Right lobe of liver (tissue), 6 donors: Measurements from ENCODE around the gene SF3B1. TPM values are rescaled to one million over a fixed set of nuclear protein-coding genes. Genes with fewer than 3 reads are reported as not detected.
"Not testable (repeated sequence)": the region's sequence is repeated elsewhere in the genome, so short reads cannot be mapped to it uniquely, and the experiment has no call there.

ENCODE experiments used
- ATAC-seq, 4 donors: fragments of 200-7000 bp; cut with Tn5 transposase; one replicate each; pipeline ENCODE4 v1.9.1; 2020; ENCODE audit warnings: mild to moderate bottlenecking in 4 of 4, moderate library complexity in 4 of 4
- DNase-seq, 3 donors: peaks; one replicate each; pipeline ENCODE4 v3.0.0-alpha.2; 2020
- H3K27ac ChIP-seq, 3 donors: fragments of 200-600 bp; one replicate each; pipeline ENCODE4 v1.8.0; 2022
- H3K27me3 ChIP-seq, 2 donors: fragments of 200-600 bp; one replicate each; pipeline ENCODE4 v1.8.0; 2022
- H3K36me3 ChIP-seq, 4 donors: fragments of 200-600 bp; sonication (generic) in 1 of 4; one replicate each; pipeline versions ENCODE4 v1.5.1 to v1.8.0; 2017 to 2022; ENCODE audit warnings: control low read depth in 1 of 4
- H3K4me1 ChIP-seq, 4 donors: fragments of 200-600 bp; sonication (generic) in 1 of 4; one replicate each; pipeline versions ENCODE4 v1.5.1 to v1.8.0; 2017 to 2022; ENCODE audit warnings: control low read depth in 1 of 4
- H3K4me3 ChIP-seq, 3 donors: fragments of 200-600 bp; one replicate each; pipeline ENCODE4 v1.8.0; 2022
- H3K9me3 ChIP-seq, 4 donors: fragments of 200-600 bp; sonication (generic) in 1 of 4; one replicate each; pipeline versions ENCODE4 v1.5.1 to v1.8.0; 2017 to 2022; ENCODE audit warnings: control low read depth in 1 of 4
- CTCF ChIP-seq, 4 donors: fragments of 200-600 bp in 3 of 4; fragments of 450-650 bp in 1 of 4; IDR thresholded peaks; one replicate each; pipeline versions ENCODE4 v1.5.1 to v1.8.0; 2016 to 2022; ENCODE audit warnings: antibody characterized with exemption in 4 of 4, mild to moderate bottlenecking in 2 of 4
- POLR2A ChIP-seq: fragments of 450-650 bp; IDR thresholded peaks from one replicate; pipeline ENCODE4 v1.6.1; 2017; ENCODE audit warnings: antibody characterized with exemption, mild to moderate bottlenecking
- WGBS: methylation state at CpG from one replicate; pipeline ENCODE4 v1.1.6; 2018; ENCODE audit warnings: low coverage, low lambda C conversion rate; ENCODE audit not compliant: insufficient coverage; ENCODE audit errors: missing lambda C conversion rate; 5-methylcytosine and 5-hydroxymethylcytosine counted together
- intact Hi-C, 2 donors: fragments of 100-400 bp; cut with DNase I; formaldehyde crosslinking; loops; one replicate each; pipeline versions ENCODE4 v1.11.2 to v1.14.1; 2022
- total RNA-seq, 6 experiments: library from RNA; depleted of rRNA in 2 of 6; stranded (reverse); fragments of >200 nt in 2 of 6; fragmentation: NEBNext Ultra II Directional in 3 of 6; extraction: Animal tissue kit (Norgen Biotek cat#: 25700) in 3 of 6; gene quantifications; one replicate each; pipeline versions ENCODE4 v1.1.0 to v1.2.4, GENCODE V29; 2016 to 2023
- donor health status: DM: no; HTN: yes; CAD: no.
- donor health status: DM: no; HTN: no; CAD: no.
- donor health status: DM: no; HTN: no; CAD: no.
- donor health status: DM: no; HTN: yes; CAD: no.
- donor health status: DM: no; HTN: yes; CAD: no.

The SF3B1 gene
- total RNA-seq, 6 experiments from 2014 or later, result 74.6 to 113 (median 100) TPM

DNA sequence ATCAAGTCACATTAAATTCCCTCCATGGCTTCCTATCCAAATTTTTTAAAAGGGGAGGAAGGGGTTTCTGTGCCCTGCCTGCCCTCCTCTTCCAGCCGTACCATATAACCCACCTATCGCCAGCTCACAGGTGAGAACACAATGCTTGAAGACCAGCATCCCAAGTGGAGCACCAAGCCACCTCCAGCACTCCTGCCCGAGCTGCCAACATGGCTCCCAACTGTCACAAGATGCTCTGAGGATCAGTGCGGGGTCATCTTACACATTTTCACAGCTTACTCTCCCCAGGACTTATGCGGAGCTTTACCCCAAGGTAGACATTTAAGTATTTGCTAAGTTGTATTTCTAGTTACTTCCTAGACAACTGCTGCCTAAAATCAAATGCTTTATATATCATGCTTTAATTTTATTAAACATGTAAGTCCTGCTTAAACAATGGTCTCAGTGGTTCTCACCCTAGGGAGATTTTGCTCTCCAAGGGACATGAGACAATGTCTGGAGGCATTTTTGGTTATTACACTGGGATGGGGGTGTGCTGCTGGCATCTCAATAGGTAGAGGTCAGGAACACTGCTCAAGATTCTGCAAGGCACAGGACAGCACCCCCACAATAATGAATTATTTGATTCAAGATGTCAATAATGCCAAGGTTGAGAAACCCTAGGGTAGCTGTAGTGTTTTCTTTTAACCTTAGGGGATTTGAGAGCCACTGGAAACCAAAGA, 45.8 kb downstream of the SF3B1 start:
- no peaks in the 10 kb centered on the region for H3K27me3 ChIP-seq
- TF ChIP-seq POLR2A (no peak), CTCF (IDR thresholded peaks at IDR 0.05) (no peak)
- peaks cover 0 to 36% (median 13%) of the 10 kb centered on the region in 4 donors for H3K36me3 ChIP-seq
- WGBS, result 84% methylated on average over 5 of the region's 5 CpGs
- ATAC-seq (peak in 1 of 4 donors; percentile 20), DNase-seq (no peak)
- H3K27ac ChIP-seq, result no peak overlapping the region
- no peak overlapping the region for H3K4me3 ChIP-seq
- H3K4me1 ChIP-seq, result no peaks in the 10 kb centered on the region
- intact Hi-C loops, result no loop called here
- H3K9me3 ChIP-seq, result no peaks in the 10 kb centered on the region

DNA sequence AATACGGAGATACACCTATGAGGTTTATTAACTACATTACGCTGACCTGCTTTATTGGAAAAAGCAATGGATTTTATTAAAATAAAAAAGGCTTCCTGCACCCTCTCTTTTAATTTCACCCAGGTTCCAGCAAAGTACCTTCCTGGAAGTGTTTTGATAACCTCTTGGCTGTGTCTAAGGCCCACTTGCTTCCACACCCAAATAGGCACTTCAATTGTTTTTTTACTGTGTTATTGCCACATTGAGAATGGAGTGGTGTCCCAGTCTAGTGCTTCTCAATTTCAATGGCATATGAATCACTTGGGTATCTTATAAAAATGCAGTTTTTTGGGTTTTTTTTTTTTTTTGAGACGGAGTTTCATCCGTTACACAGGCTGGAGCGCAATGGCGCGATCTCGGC, 47.6 kb downstream of the SF3B1 start:
- peaks cover 0 to 18% (median 4%) of the 10 kb centered on the region in 4 donors for H3K36me3 ChIP-seq
- intact Hi-C loops, result no loop called here
- H3K4me3 ChIP-seq, result no peak overlapping the region
- H3K27me3 ChIP-seq, result no peaks in the 10 kb centered on the region
- no peak for TF ChIP-seq POLR2A
- TF ChIP-seq CTCF (IDR thresholded peaks at IDR 0.05), result no peak
- H3K9me3 ChIP-seq, result no peaks in the 10 kb centered on the region
- 82% methylated on average over 2 of the region's 8 CpGs for WGBS
- DNase-seq, result no peak
- ATAC-seq, result peak in 1 of 4 donors; percentile 14
- H3K27ac ChIP-seq, result no peak overlapping the region
- H3K4me1 ChIP-seq, result no peaks in the 10 kb centered on the region

DNA sequence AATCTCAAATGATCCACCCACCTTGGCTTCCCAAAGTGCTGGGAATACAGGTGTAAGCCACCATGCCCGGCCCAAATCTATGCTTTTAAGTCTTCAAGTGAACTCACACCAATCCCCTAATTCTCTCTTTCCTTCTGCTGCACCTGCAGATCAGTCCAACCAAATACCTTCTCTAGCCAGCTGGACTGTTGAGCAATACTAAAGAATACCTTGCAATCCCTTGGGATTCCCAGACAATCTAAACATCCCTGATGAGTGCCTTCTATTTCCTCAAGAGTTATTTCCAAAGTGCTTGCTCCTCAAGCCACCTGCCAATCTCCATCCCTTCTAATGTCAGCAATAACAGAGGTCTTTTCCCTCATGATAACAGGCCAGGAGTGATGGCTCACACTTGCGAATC, 48.6 kb downstream of the SF3B1 start:
- Histone ChIP-seq H3K9me3 (no peaks in the 10 kb centered on the region), H3K27me3 (no peaks in the 10 kb centered on the region), H3K4me3 (no peak overlapping the region), H3K36me3 (peaks cover 0 to 8% (median under 1%) of the 10 kb centered on the region in 4 donors), H3K4me1 (no peaks in the 10 kb centered on the region), H3K27ac (no peak overlapping the region)
- DNase-seq (no peak), ATAC-seq (no peak)
- 83% methylated on average over 2 of the region's 2 CpGs for WGBS
- intact Hi-C loops, result no loop called here
- no peak for TF ChIP-seq POLR2A

- no peaks in the 10 kb centered on the region for H3K27me3 ChIP-seq
- TF ChIP-seq CTCF (IDR thresholded peaks at IDR 0.05), result no peak
- TF ChIP-seq POLR2A, result no peak
- no peaks in the 10 kb centered on the region for H3K36me3 ChIP-seq
- ATAC-seq (no peak), DNase-seq (no peak)
- H3K9me3 ChIP-seq, result no peaks in the 10 kb centered on the region
- no peak overlapping the region for H3K4me3 ChIP-seq
- WGBS, result 56% methylated on average over 3 of the region's 4 CpGs
- no peaks in the 10 kb centered on the region for H3K4me1 ChIP-seq
- no peak overlapping the region for H3K27ac ChIP-seq
- intact Hi-C loops, result no loop called here
These were observed 51.0 kb downstream of the SF3B1 start for GRCh38 chr2:197383825-197384224.

DNA sequence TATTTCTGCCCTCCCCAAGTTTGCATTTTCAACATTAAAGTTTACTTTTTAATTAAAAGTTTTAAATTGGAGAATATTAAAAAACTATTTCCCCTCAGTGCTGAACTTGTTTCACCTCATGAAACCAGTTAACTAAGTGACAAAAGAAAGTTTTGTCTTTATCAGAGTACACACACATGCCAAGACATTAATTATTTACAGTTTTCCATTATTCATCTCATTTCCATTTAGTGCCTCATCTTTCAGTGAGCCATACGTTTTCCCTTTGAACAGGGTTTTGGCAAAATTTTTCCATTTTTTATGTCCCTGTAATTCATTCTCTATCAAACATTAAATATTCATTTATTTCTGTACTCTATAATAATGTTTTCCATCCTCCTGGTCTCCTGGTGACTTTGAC, 53.2 kb downstream of the SF3B1 start:
- no peaks in the 10 kb centered on the region for H3K27me3 ChIP-seq
- no peaks in the 10 kb centered on the region for H3K4me1 ChIP-seq
- H3K36me3 ChIP-seq, result no peaks in the 10 kb centered on the region
- 55% methylated on average over 1 of the region's 1 CpG for WGBS
- DNase-seq, result no peak
- no peak overlapping the region for H3K4me3 ChIP-seq
- TF ChIP-seq POLR2A (no peak), CTCF (IDR thresholded peaks at IDR 0.05) (no peak)
- H3K9me3 ChIP-seq, result no peaks in the 10 kb centered on the region
- intact Hi-C loops, result no loop called here
- no peak overlapping the region for H3K27ac ChIP-seq
- ATAC-seq, result no peak

GRCh38 chr2:197379918-197380309, 54.9 kb downstream of the SF3B1 start:
- H3K4me1 ChIP-seq, ATAC-seq, H3K27me3 ChIP-seq, H3K27ac ChIP-seq, H3K4me3 ChIP-seq, DNase-seq, H3K9me3 ChIP-seq, H3K36me3 ChIP-seq: not testable (repeated sequence)
- intact Hi-C loops, result loop anchor here in 1 of 2 donors (5.0 to 10.0 kb wide), 2 partner anchors 263 to 365 kb away; no protein-coding TSS in a partner anchor
- WGBS, result 56% methylated on average over 5 of the region's 5 CpGs

DNA sequence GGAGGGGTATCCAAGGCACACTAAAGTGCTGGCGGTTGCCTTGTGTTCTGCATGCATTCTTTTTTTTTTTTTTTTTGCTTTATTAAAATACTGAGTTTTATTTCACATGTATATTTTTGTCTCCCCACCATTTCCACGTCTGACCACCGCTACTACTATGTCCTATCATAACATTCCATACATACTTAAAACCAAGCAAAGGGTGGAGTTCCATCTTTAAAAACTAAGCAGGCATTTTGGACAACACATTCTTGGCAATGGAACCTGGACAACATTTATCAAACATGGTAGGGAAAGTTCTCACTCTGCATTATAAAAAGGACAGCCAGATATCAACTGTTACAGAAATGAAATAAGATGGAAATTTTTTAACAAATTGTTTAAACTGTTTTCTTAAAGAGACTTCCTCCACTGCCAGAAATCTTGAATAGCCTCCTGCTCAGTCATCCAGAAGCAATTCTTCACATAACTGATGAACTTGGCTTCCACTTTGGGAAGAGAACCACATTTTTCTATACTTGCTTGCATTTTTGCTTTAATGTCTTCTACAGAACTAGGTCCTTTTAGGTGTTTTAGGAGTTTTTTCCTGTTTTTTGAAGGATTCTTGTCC, 55.4 kb downstream of the SF3B1 start:
- WGBS, result 64% methylated on average over 3 of the region's 3 CpGs
- DNase-seq, H3K27ac ChIP-seq, H3K4me1 ChIP-seq, H3K27me3 ChIP-seq, ATAC-seq, H3K4me3 ChIP-seq, H3K9me3 ChIP-seq, H3K36me3 ChIP-seq: not testable (repeated sequence)
- intact Hi-C loops, result loop anchor here in 1 of 2 donors (5.0 to 10.0 kb wide), 2 partner anchors 262 to 365 kb away; no protein-coding TSS in a partner anchor
